Testis (tissue), 5 donors: Measurements from ENCODE around the gene FIGNL1. TPM values are rescaled to one million over a fixed set of nuclear protein-coding genes. Genes with fewer than 3 reads are reported as not detected.

Experiments used
- DNase-seq: peaks from one replicate; pipeline ENCODE4 v3.0.0-alpha.2; 2019
- H3K27ac ChIP-seq, 2 donors: fragments of 200-600 bp; sonication (generic); one replicate each; pipeline ENCODE4 v1.5.1; 2019
- H3K27me3 ChIP-seq: fragments of 200-600 bp; sonication (generic); one replicate; pipeline ENCODE4 v1.5.1; 2019
- H3K36me3 ChIP-seq: fragments of 200-600 bp; sonication (generic); one replicate; pipeline ENCODE4 v1.5.1; 2017; ENCODE audit warnings: low read depth; ENCODE audit errors: missing control alignments
- H3K4me1 ChIP-seq: fragments of 200-600 bp; sonication (generic); one replicate; pipeline ENCODE4 v1.5.1; 2019
- H3K4me3 ChIP-seq, 2 donors: fragments of 200-600 bp; sonication (generic); one replicate each; pipeline ENCODE4 v1.5.1; 2017 to 2019
- H3K9me3 ChIP-seq: fragments of 200-600 bp; sonication (generic); one replicate; pipeline ENCODE4 v1.5.1; 2017
- CTCF ChIP-seq, 3 experiments: fragments of 450-650 bp in 2 of 3; fragments of 200-600 bp in 1 of 3; sonication (generic) in 1 of 3; IDR thresholded peaks; one replicate each; pipeline ENCODE4 v1.5.1; 2016 to 2019; ENCODE audit warnings: antibody characterized with exemption in 3 of 3, mild to moderate bottlenecking in 2 of 3, moderate library complexity in 1 of 3
- POLR2A ChIP-seq: fragments of 450-650 bp; IDR thresholded peaks from one replicate; pipeline ENCODE4 v1.6.1; 2017; ENCODE audit warnings: antibody characterized with exemption, mild to moderate bottlenecking, moderate library complexity
- WGBS, 2 donors: methylation state at CpG; one replicate each; pipeline ENCODE4 v1.1.5; 2018; 5-methylcytosine and 5-hydroxymethylcytosine counted together
- intact Hi-C: fragments of 100-400 bp; cut with DNase I; formaldehyde crosslinking; loops from one replicate; pipeline ENCODE4 v1.15.1; 2023; ENCODE audit warnings: low total_unique reads
- long read RNA-seq, 2 donors: transcript quantifications; one replicate each; lab custom pipeline, GENCODE V29; 2026
- polyA plus RNA-seq: library from polyadenylated mRNA; stranded (reverse); fragments of 350-450 nt; fragmentation: Illumina TruSeq; extraction: RNeasy Lipid Tissue Mini Kit (QIAGEN cat#74804); gene quantifications from one replicate; pipeline ENCODE4 v1.2.3, GENCODE V29; 2014; ENCODE audit warnings: low read depth, low replicate concordance; ENCODE audit not compliant: insufficient read depth
- total RNA-seq, 2 donors: library from RNA; depleted of rRNA; stranded (reverse); fragments of >200 nt; gene quantifications; one replicate each; pipeline ENCODE4 v1.2.3, GENCODE V29; 2016

FIGNL1 gene
- total RNA-seq (10 to 100 TPM; 19.1 to 20.9 TPM), polyA plus RNA-seq (10.4 TPM)
- long read RNA-seq, donor 1, partial matches to known transcripts = 0 of 8 reads
- long read RNA-seq, donor 1, other reads (novel, unspliced or antisense) = 0 of 8 reads
- long read RNA-seq, donor 2, partial matches to known transcripts = 11 of 15 reads
- long read RNA-seq, donor 2, other reads (novel, unspliced or antisense) = 0 of 15 reads

- Histone ChIP-seq H3K27ac (peak within 1 kb of the TSS; percentile 78), H3K4me1 (peaks cover 4% of the 10 kb centered on the region), H3K36me3 (no peaks in the 10 kb centered on the region), H3K9me3 (no peaks in the 10 kb centered on the region), H3K27me3 (no peaks in the 10 kb centered on the region), H3K4me3 (peak within 1 kb of the TSS; percentile 70 to 74)
- peak; percentile 87 for DNase-seq
- TF ChIP-seq POLR2A = no peak
- no peak for TF ChIP-seq CTCF (IDR thresholded peaks at IDR 0.05)
- WGBS, 2 donors = 1 to 2% methylated on average over 12 to 60 of the region's 63 CpGs
- intact Hi-C loops = no loop called here
Measured at GRCh38 chr7:50449881-50450589, at the start of gene FIGNL1. FIGNL1 (minus strand) TSS chr7:50450350; CDS start chr7:50447287, 3,063 bp downstream.

- TF ChIP-seq CTCF (IDR thresholded peaks at IDR 0.05) (no peak), POLR2A (no peak)
- Histone ChIP-seq H3K27ac (no peak overlapping the region), H3K27me3 (no peaks in the 10 kb centered on the region), H3K36me3 (no peaks in the 10 kb centered on the region), H3K4me3 (no peak overlapping the region), H3K4me1 (peaks cover 18% of the 10 kb centered on the region), H3K9me3 (no peaks in the 10 kb centered on the region)
- 92 to 95% methylated on average over 6 of the region's 6 CpGs for WGBS, 2 donors
- no peak for DNase-seq
- intact Hi-C loops = no loop called here
Measured at GRCh38 chr7:50499092-50499491, 48.9 kb upstream of the FIGNL1 start.

- Histone ChIP-seq H3K27ac (no peak overlapping the region), H3K27me3 (no peaks in the 10 kb centered on the region), H3K4me1 (peaks cover 20% of the 10 kb centered on the region), H3K4me3 (no peak overlapping the region), H3K36me3 (no peaks in the 10 kb centered on the region), H3K9me3 (no peaks in the 10 kb centered on the region)
- 83 to 87% methylated on average over 5 of the region's 5 CpGs for WGBS, 2 donors
- intact Hi-C loops = no loop called here
- TF ChIP-seq POLR2A (no peak), CTCF (IDR thresholded peaks at IDR 0.05) (no peak)
- DNase-seq = no peak
Measured at GRCh38 chr7:50497968-50498367, 47.8 kb upstream of the FIGNL1 start.

GRCh38 chr7:50497068-50497642 lies 47.0 kb upstream of the FIGNL1 start:
- H3K36me3 ChIP-seq = no peaks in the 10 kb centered on the region
- 64% methylated on average over 8 of the region's 8 CpGs for WGBS, 2 donors

More at GRCh38 chr7:50497068-50497642, 47.0 kb upstream of the FIGNL1 start:
- H3K27ac ChIP-seq = no peak overlapping the region
- intact Hi-C loops = no loop called here
- TF ChIP-seq POLR2A (no peak), CTCF (IDR thresholded peaks at IDR 0.05) (no peak)
- H3K4me1 ChIP-seq = peaks cover 15% of the 10 kb centered on the region
- H3K4me3 ChIP-seq = no peak overlapping the region
- H3K9me3 ChIP-seq = no peaks in the 10 kb centered on the region
- no peak for DNase-seq
- no peaks in the 10 kb centered on the region for H3K27me3 ChIP-seq
